Smooth muscle cell (in vitro differentiated cells): ENCODE measurements around the gene RAB8B. TPM values are rescaled to one million over a fixed set of nuclear protein-coding genes. Genes with fewer than 3 reads are reported as not detected.
A peak's percentile ranks its signal among the peaks of the same experiment; 100 is the strongest.

ENCODE experiments used
- DNase-seq: peaks from one replicate; lab custom pipeline; 2025; ENCODE audit not compliant: unreplicated experiment; lab: John Stamatoyannopoulos, UW
- H2AFZ ChIP-seq: fragments of 200-600 bp; sonication (generic); 2 replicates; pipeline ENCODE4 v1.6.0; 2016; ENCODE audit warnings: antibody characterized with exemption, low read depth, mild to moderate bottlenecking
- H3F3A ChIP-seq: fragments of 200-600 bp; sonication (generic); 2 replicates; pipeline ENCODE4 v1.6.0; 2017; ENCODE audit warnings: antibody characterized with exemption, low read depth
- H3K27ac ChIP-seq: fragments of 200-600 bp; sonication (generic); 2 replicates; pipeline ENCODE4 v1.5.1; 2016; ENCODE audit warnings: low read depth, mild to moderate bottlenecking
- H3K27me3 ChIP-seq: fragments of 200-600 bp; sonication (generic); 2 replicates; pipeline ENCODE4 v1.6.1; 2016; ENCODE audit warnings: low read depth, mild to moderate bottlenecking
- H3K36me3 ChIP-seq: fragments of 200-600 bp; sonication (generic); 2 replicates; pipeline ENCODE4 v1.5.1; 2016; ENCODE audit warnings: low read depth
- H3K4me1 ChIP-seq: fragments of 200-600 bp; sonication (generic); 2 replicates; pipeline ENCODE4 v1.5.1; 2016; ENCODE audit warnings: low read depth
- H3K4me2 ChIP-seq: fragments of 200-600 bp; sonication (generic); 2 replicates; pipeline ENCODE4 v1.6.0; 2016; ENCODE audit warnings: mild to moderate bottlenecking
- H3K4me3 ChIP-seq: fragments of 200-600 bp; sonication (generic); 2 replicates; pipeline ENCODE4 v1.5.1; 2016; ENCODE audit warnings: mild to moderate bottlenecking
- H3K79me2 ChIP-seq: fragments of 200-600 bp; sonication (generic); 2 replicates; pipeline ENCODE4 v1.6.0; 2016; ENCODE audit warnings: low read depth, mild to moderate bottlenecking
- H3K9ac ChIP-seq: fragments of 200-600 bp; sonication (generic); 2 replicates; pipeline ENCODE4 v1.6.0; 2016; ENCODE audit warnings: low read depth
- H3K9me3 ChIP-seq: fragments of 200-600 bp; sonication (generic); replicated peaks from 2 replicates; pipeline ENCODE4 v1.5.1; 2016; ENCODE audit warnings: low read depth
- H4K20me1 ChIP-seq: fragments of 200-600 bp; sonication (generic); 2 replicates; pipeline ENCODE4 v1.6.0; 2016; ENCODE audit warnings: low read depth
- WGBS: methylation state at CpG from one replicate; pipeline ENCODE4 v1.1.7; 2016; ENCODE audit warnings: low lambda C conversion rate; 5-methylcytosine and 5-hydroxymethylcytosine counted together
- polyA plus RNA-seq: library from polyadenylated mRNA; unstranded; fragments of >200 nt; fragmentation: Nextera tagmentation; extraction: Ambion mirVana; gene quantifications from 2 replicates; pipeline ENCODE4 v1.2.1, GENCODE V29; 2016
- total RNA-seq: library from RNA; depleted of rRNA; stranded (reverse); fragments of >200 nt; gene quantifications from 2 replicates; pipeline ENCODE4 v1.2.3, GENCODE V29; 2014
- TF ChIP-seq, protein P1 (sequence below): fragments of 200-600 bp; sonication (generic); IDR thresholded peaks from 2 replicates; pipeline ENCODE4 v1.5.1; 2017; ENCODE audit warnings: borderline replicate concordance, mild to moderate bottlenecking, antibody characterized with exemption; ENCODE audit not compliant: insufficient read depth, poor library complexity, severe bottlenecking

Gene RAB8B
- total and polyA plus RNA-seq, 2 experiments from 2014 or later = 11.5 to 34.7 TPM

DNA sequence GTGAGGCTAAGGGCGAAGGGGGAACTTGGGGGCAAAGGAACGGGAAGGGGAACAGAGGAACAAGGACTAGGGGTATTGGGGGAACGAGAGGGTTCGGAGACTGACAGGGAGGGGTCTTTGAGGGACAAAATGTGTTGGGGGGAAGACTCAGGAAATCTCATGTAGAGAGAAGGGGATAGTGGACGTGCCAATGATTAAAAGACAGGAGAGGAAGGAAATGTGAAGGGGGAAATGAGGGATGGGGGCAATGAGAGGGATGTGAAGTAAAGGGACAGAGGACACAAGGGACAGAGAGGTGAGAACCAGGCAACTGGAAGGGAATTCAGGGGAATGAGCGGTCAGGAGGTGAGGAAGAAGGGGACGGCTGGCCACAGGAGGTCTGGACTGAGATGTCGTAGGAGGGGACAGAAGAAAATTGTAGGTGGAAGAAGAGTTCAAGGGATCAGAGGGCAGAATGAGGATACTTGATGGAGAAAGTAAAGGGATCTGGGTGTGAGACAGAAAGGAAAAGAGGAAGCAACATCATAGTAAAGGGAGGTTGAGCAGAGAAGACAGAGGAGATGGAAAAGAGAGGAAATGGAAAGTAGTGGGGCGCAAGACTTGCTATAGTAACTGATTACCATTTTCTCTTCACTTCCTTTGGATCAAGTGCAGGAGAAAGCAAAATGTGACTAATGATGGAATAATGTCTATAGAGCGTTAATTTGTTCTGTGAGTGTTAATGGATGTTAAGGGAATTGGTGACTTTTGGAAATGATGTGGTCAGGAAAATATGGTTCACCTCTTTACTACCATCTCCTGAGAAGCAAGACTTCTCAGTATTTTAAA, 749 bp downstream of the RAB8B start:
- Histone ChIP-seq H2AFZ (peak overlapping the region; percentile 82), H3K27ac (no peak overlapping the region), H3K9ac (peak overlapping the region; percentile 73), H3K79me2 (peaks cover 41% of the 10 kb centered on the region), H4K20me1 (peaks cover 24% of the 10 kb centered on the region), H3K27me3 (no peaks in the 10 kb centered on the region), H3K36me3 (no peaks in the 10 kb centered on the region), H3K4me3 (peak overlapping the region; percentile 94), H3F3A (no peaks in the 10 kb centered on the region), H3K4me2 (peak overlapping the region; percentile 89), H3K9me3 (no peaks in the 10 kb centered on the region), H3K4me1 (peaks cover 34% of the 10 kb centered on the region)
- no peak for DNase-seq
- WGBS = 15% methylated on average over 7 of the region's 10 CpGs
- TF ChIP-seq, protein P1, sequence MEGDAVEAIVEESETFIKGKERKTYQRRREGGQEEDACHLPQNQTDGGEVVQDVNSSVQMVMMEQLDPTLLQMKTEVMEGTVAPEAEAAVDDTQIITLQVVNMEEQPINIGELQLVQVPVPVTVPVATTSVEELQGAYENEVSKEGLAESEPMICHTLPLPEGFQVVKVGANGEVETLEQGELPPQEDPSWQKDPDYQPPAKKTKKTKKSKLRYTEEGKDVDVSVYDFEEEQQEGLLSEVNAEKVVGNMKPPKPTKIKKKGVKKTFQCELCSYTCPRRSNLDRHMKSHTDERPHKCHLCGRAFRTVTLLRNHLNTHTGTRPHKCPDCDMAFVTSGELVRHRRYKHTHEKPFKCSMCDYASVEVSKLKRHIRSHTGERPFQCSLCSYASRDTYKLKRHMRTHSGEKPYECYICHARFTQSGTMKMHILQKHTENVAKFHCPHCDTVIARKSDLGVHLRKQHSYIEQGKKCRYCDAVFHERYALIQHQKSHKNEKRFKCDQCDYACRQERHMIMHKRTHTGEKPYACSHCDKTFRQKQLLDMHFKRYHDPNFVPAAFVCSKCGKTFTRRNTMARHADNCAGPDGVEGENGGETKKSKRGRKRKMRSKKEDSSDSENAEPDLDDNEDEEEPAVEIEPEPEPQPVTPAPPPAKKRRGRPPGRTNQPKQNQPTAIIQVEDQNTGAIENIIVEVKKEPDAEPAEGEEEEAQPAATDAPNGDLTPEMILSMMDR = no peak

DNA sequence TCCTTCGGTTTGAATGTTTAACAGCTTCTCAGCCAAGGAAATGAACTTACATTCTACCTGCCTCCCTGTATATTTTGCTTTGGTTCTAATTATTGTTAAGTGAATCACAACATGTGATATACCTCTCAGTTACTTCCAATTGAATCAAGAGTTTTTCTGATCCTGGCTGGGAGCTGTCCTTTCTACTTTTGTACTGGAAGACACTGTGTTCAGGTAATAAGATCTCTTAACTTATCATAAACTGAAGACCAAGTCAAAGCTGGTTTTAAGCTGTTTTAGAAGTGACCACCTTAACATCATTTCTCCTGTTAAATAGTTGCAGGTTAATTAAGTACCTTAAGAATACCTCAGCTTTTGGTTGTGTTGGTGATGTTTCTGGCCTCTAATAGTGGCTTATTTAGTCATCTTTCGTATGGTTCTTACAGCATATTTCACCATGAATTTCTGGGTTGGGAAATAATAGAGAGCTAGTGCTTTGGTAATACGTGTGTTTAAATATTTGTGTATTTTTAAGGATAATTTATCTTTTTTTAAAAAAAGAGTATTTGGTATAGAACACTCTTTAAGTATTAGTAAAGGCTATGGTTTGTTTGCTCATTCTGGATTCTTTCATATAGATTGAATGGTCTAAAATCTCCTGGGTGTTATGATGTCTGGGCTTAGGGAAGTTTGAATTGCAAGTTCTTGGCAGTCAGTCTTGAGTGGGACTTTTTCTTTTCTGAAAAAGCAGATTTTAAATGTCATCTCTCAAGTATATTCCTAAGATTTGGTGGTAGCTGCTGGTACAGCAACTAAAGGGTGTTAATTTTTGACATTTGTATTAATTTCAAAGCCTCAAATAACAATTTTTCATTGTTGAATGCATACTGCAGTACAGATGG, 1.6 kb downstream of the RAB8B start:
- H3K4me1 ChIP-seq = peaks cover 36% of the 10 kb centered on the region
- peak overlapping the region; percentile 89 for H3K4me2 ChIP-seq
- no peak overlapping the region for H3K9ac ChIP-seq
- no peak overlapping the region for H2AFZ ChIP-seq
- DNase-seq = no peak
- H3K27ac ChIP-seq = no peak overlapping the region
- H3K4me3 ChIP-seq = peak overlapping the region; percentile 94
- H4K20me1 ChIP-seq = peaks cover 33% of the 10 kb centered on the region
- WGBS = 87% methylated on average over 3 of the region's 3 CpGs
- H3F3A ChIP-seq = no peaks in the 10 kb centered on the region
- H3K36me3 ChIP-seq = no peaks in the 10 kb centered on the region
- no peaks in the 10 kb centered on the region for H3K9me3 ChIP-seq
- peaks cover 46% of the 10 kb centered on the region for H3K79me2 ChIP-seq
- TF ChIP-seq, protein P1 = no peak
- no peaks in the 10 kb centered on the region for H3K27me3 ChIP-seq

DNA sequence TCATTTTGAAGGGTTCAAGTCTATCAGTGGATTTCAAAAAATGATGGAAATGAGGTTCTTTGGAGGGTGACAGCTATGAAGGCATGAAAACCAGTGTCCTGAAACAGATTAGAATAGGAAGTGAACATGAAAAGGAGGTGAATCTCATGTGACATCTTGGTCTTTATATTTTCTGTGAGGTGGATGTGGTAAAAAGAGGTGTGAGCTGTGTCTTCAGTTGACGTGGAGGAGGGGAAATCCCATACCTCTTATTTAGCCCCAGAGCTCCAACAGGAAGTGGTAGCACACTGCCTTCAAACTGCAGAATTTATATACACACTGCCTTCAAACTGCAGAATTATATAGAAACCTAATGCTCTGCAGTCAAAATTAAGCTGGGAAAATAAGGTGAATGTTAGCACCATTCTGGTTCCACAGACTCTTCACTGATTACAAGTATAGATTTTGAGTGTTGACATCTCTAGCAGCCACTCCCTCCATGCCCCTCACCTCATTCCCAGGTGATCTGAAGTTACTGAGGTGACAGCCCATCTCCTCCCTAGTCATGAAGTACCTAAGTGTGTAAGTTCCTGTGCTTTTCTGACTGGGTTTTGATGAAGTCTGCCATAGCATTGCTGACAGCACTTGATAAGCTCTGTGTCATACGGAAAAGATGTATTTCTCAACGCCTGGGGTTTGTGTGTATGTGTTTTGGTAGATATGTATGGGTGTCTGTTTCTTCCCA, 2.7 kb downstream of the RAB8B start:
- Histone ChIP-seq H3K9me3 (no peaks in the 10 kb centered on the region), H3K4me3 (no peak overlapping the region), H4K20me1 (peaks cover 37% of the 10 kb centered on the region), H3K9ac (no peak overlapping the region), H3K36me3 (no peaks in the 10 kb centered on the region), H3K27me3 (no peaks in the 10 kb centered on the region), H2AFZ (no peak overlapping the region), H3K4me2 (no peak overlapping the region), H3K4me1 (peaks cover 46% of the 10 kb centered on the region), H3K27ac (no peak overlapping the region), H3F3A (no peaks in the 10 kb centered on the region), H3K79me2 (peaks cover 46% of the 10 kb centered on the region)
- TF ChIP-seq, protein P1 = no peak
- DNase-seq = no peak
- 76% methylated on average over 3 of the region's 3 CpGs for whole genome bisulfite sequencing
